Neuronal stem cell (in vitro differentiated cells): ENCODE data around the gene IP6K2.
A peak's percentile ranks its signal among the peaks of the same experiment; 100 is the strongest.

Experiments used
- DNase-seq: peaks from one replicate; pipeline ENCODE4 v3.0.0-alpha.2; 2013; ENCODE audit warnings: low spot score
- H2AFZ ChIP-seq: one replicate; pipeline ENCODE4 v1.6.1; 2013; ENCODE audit warnings: mild to moderate bottlenecking, low read length, inconsistent platforms
- H2AK5ac ChIP-seq: 2 replicates; pipeline ENCODE4 v1.6.1; 2013; ENCODE audit warnings: low read depth, mild to moderate bottlenecking, inconsistent platforms, low read length, moderate library complexity, mixed read lengths
- H2BK120ac ChIP-seq: 2 replicates; pipeline ENCODE4 v1.6.1; 2013; ENCODE audit warnings: low read depth, mild to moderate bottlenecking, inconsistent platforms, low read length, moderate library complexity, mixed read lengths
- H2BK12ac ChIP-seq: one replicate; pipeline ENCODE4 v1.6.1; 2013; ENCODE audit warnings: low read length, inconsistent platforms
- H2BK15ac ChIP-seq: 2 replicates; pipeline ENCODE4 v1.6.1; 2013; ENCODE audit warnings: mild to moderate bottlenecking, low read length, inconsistent platforms, mixed read lengths
- H2BK5ac ChIP-seq: one replicate; pipeline ENCODE4 v1.6.1; 2013; ENCODE audit warnings: inconsistent platforms, mild to moderate bottlenecking, low read length, moderate library complexity
- H3K14ac ChIP-seq: one replicate; pipeline ENCODE4 v1.6.1; 2013; ENCODE audit warnings: low read length, inconsistent platforms
- H3K18ac ChIP-seq: 2 replicates; pipeline ENCODE4 v1.6.1; 2013; ENCODE audit warnings: low read length, inconsistent platforms
- H3K23ac ChIP-seq: 2 replicates; pipeline ENCODE4 v1.6.1; 2013; ENCODE audit warnings: low read depth, mild to moderate bottlenecking, mixed read lengths, low read length, inconsistent platforms; ENCODE audit not compliant: poor library complexity
- H3K27ac ChIP-seq: replicated peaks from 3 replicates; pipeline ENCODE4 v1.5.1; 2013; ENCODE audit warnings: low read length, inconsistent platforms
- H3K27me3 ChIP-seq, 3 experiments: 2 replicates each; pipeline ENCODE4 v1.6.1; 2013; ENCODE audit warnings: low read length in 3 of 3, mild to moderate bottlenecking in 2 of 3, inconsistent platforms in 1 of 3, low read depth in 1 of 3, mixed read lengths in 1 of 3, moderate library complexity in 1 of 3; ENCODE audit not compliant: control insufficient read depth in 3 of 3, insufficient read depth in 3 of 3
- H3K36me3 ChIP-seq, 2 donors: replicated peaks in 1 of 2; 2 replicates each; pipeline ENCODE4 v1.6.1; 2013; ENCODE audit warnings: low read length in 2 of 2; ENCODE audit not compliant: control insufficient read depth in 2 of 2, insufficient read depth in 2 of 2
- H3K4ac ChIP-seq: 2 replicates; pipeline ENCODE4 v1.6.1; 2013; ENCODE audit warnings: inconsistent platforms, mild to moderate bottlenecking, low read length, moderate library complexity
- H3K4me1 ChIP-seq, 2 donors: 1 replicate in 1 of 2; 2 replicates in 1 of 2; pipeline ENCODE4 v1.6.1; 2013; ENCODE audit warnings: low read length in 2 of 2, low read depth in 1 of 2; ENCODE audit not compliant: control insufficient read depth in 2 of 2, insufficient read depth in 1 of 2
- H3K4me2 ChIP-seq: one replicate; pipeline ENCODE4 v1.6.1; 2013; ENCODE audit warnings: mild to moderate bottlenecking, low read length, inconsistent platforms; ENCODE audit not compliant: insufficient read depth, poor library complexity, severe bottlenecking
- H3K4me3 ChIP-seq, 2 donors: 2 replicates each; pipeline ENCODE4 v1.5.1; 2013; ENCODE audit warnings: low read length in 2 of 2, mild to moderate bottlenecking in 2 of 2, inconsistent platforms in 1 of 2, moderate library complexity in 1 of 2
- H3K79me1 ChIP-seq: one replicate; pipeline ENCODE4 v1.6.1; 2013; ENCODE audit warnings: low read depth, mild to moderate bottlenecking, inconsistent platforms, low read length, moderate library complexity
- H3K9ac ChIP-seq: one replicate; pipeline ENCODE4 v1.6.1; 2013; ENCODE audit warnings: mild to moderate bottlenecking, low read depth, low read length, inconsistent platforms; ENCODE audit not compliant: poor library complexity
- H3K9me3 ChIP-seq, 2 donors: replicated peaks in 1 of 2; 2 replicates each; pipeline versions ENCODE3 to v1.6.1; 2013; ENCODE audit warnings: low read length in 2 of 2, mild to moderate bottlenecking in 2 of 2, inconsistent platforms in 1 of 2, low read depth in 1 of 2, mixed read lengths in 1 of 2, moderate library complexity in 1 of 2; ENCODE audit not compliant: control insufficient read depth in 2 of 2, insufficient read depth in 1 of 2
- H4K8ac ChIP-seq: one replicate; pipeline ENCODE4 v1.6.1; 2013; ENCODE audit warnings: low read depth, mild to moderate bottlenecking, inconsistent platforms, low read length, moderate library complexity
- H4K91ac ChIP-seq: one replicate; pipeline ENCODE4 v1.6.1; 2013; ENCODE audit warnings: low read length, low read depth, mild to moderate bottlenecking, inconsistent platforms; ENCODE audit not compliant: poor library complexity
- WGBS, 2 donors: extraction: QIAGEN DNeasy Blood & Tissue Kit; methylation state at CpG; one replicate each; pipeline ENCODE4 v1.1.7; 2013; ENCODE audit warnings: missing lambda C conversion rate in 2 of 2, mixed read lengths in 1 of 2; ENCODE audit not compliant: insufficient read length in 2 of 2, insufficient replicate concordance in 1 of 2; ENCODE audit errors: extremely low coverage in 2 of 2; 5-methylcytosine and 5-hydroxymethylcytosine counted together

IP6K2 gene

DNA sequence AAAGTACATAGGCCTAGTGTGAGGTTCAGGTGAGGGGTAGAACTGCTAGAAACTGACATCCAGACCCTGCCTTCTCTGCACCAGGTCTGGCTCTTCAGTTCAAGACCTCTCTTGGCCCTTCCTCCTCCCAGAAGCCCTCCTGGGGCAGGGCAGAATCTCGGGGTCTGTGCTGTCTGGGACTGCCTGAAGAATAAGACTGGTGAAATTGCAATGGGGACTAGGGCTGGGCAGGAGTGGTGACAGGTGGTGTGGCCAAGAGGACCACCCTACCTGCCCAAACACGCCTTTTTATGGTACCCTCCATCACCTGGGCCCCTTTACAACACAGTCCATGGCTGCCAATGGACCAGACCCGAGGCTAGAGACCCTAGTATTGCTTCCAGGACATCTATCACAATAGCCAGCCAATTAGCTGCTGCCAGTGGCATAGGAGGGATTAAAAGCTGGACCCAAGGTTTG, 29.8 kb downstream of the IP6K2 start:
- H3K9ac ChIP-seq, result peak overlapping the region; percentile 9
- no peak overlapping the region for H2BK15ac ChIP-seq
- H3K27me3 ChIP-seq, result no peaks in the 10 kb centered on the region
- no peak overlapping the region for H2AFZ ChIP-seq
- peak overlapping the region; percentile 6 for H3K27ac ChIP-seq
- H4K91ac ChIP-seq, result no peak overlapping the region
- H3K18ac ChIP-seq, result no peak overlapping the region
- H4K8ac ChIP-seq, result no peak overlapping the region
- DNase-seq, result no peak
- H3K4me3 ChIP-seq, result no peak overlapping the region
- no peak overlapping the region for H2AK5ac ChIP-seq
- H3K4me1 ChIP-seq, result peaks cover 4 to 9% of the 10 kb centered on the region in 2 donors
- H2BK5ac ChIP-seq, result no peak overlapping the region
- H3K9me3 ChIP-seq, result no peaks in the 10 kb centered on the region
- no peak overlapping the region for H2BK12ac ChIP-seq
- H3K14ac ChIP-seq, result no peak overlapping the region
- H3K4me2 ChIP-seq, result no peak overlapping the region
- H2BK120ac ChIP-seq, result no peak overlapping the region
- H3K23ac ChIP-seq, result no peak overlapping the region
- no CpG with 5 or more reads among the region's 3 CpGs for WGBS, 2 donors
- peaks cover 37 to 68% of the 10 kb centered on the region in 2 donors for H3K36me3 ChIP-seq
- H3K4ac ChIP-seq, result no peak overlapping the region
- no peaks in the 10 kb centered on the region for H3K79me1 ChIP-seq

DNA sequence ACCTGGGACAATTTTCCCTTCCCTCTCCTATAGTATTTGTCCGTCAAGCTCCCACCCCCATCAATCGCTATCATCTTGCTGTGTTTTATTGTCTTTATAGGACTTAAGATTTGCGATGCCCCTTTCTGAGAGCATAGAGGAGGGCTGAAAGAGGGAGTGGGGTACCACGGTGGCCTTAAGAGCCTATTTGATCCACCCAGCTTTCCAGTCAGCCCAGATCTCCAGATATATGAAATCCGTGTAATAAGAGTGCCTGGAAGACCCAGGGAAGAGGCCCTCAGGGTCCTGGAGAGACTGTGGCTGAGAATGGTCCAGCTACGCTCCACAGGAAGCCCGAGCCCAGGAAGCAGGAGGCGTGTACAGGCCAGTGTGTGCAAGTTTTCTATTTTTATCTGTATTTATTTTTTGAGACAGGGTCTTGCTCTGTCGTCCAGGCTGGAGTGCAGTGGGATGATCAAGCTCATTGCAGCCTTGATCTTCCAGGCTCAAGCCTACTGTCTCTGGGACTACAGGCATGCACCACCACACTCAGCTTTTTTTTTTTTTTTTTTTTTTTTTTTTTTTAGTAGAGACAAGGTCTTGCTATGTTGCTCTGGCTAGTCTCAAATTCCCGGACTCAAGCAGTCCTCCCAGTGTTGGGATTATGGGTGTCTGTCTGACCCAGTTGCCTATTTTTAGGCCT, 30.3 kb downstream of the IP6K2 start:
- no peak overlapping the region for H3K4me3 ChIP-seq
- no peak overlapping the region for H2AK5ac ChIP-seq
- no peak overlapping the region for H2BK5ac ChIP-seq
- no peak overlapping the region for H2BK15ac ChIP-seq
- no peak overlapping the region for H2BK12ac ChIP-seq
- H2AFZ ChIP-seq, result no peak overlapping the region
- H3K4me1 ChIP-seq, result peaks cover 4 to 9% of the 10 kb centered on the region in 2 donors
- no peak overlapping the region for H3K9ac ChIP-seq
- DNase-seq, result no peak
- H4K8ac ChIP-seq, result no peak overlapping the region
- H3K4ac ChIP-seq, result no peak overlapping the region
- no peaks in the 10 kb centered on the region for H3K9me3 ChIP-seq
- no peak overlapping the region for H3K23ac ChIP-seq
- no peaks in the 10 kb centered on the region for H3K79me1 ChIP-seq
- H3K27me3 ChIP-seq, result no peaks in the 10 kb centered on the region
- H3K18ac ChIP-seq, result no peak overlapping the region
- H3K36me3 ChIP-seq, result peaks cover 41 to 68% of the 10 kb centered on the region in 2 donors
- no peak overlapping the region for H3K14ac ChIP-seq
- H2BK120ac ChIP-seq, result no peak overlapping the region
- no peak overlapping the region for H4K91ac ChIP-seq
- H3K27ac ChIP-seq, result no peak overlapping the region
- WGBS, 2 donors, result no CpG with 5 or more reads among the region's 10 CpGs
- peak overlapping the region; percentile 73 for H3K4me2 ChIP-seq

DNA sequence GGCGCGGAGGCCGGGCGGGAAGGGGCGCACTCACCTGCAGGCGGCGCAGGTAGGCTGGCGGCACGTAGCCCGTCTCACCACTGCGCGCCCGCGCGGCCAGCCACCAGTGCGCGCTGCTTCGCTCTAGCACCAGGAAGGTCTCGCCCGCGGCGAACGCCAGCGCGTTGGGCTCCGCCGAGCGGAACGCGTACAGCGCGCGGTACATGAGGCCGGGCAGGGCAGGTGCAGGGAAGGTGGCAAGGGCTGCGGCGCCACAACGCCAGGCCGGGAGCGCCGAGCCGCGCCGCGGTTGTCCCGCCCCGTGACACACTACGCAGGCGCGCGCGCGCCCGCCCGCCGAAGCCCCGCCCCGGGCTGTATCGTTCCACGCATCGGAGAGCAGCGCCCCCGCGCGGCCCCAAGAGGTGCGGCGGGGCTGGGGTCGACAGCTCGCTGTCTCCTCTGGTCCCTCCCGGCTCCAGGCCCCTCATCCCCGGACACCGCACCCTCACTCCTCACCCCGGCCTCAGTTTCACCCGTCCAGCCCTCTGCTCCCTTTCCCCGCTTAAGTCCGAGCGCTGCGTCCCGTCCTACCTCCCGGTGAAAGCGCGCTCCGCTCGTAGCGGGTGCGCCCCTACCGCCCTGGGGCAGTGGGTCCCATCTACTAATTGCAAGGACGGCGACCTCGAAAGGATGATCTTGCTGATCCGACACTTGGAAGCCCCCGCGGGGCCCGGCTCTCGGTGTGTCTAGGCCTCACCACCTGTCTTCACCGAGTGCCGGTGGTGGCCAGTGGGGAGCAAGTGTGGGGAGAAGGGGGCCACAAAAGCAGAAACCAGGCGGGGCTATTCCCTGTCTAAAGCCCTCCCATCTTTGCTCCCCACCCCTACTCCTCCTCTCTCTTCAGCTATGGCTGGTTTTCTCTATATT, 31.2 kb downstream of the IP6K2 start, which contains the start of gene NCKIPSD:
Gene NCKIPSD (minus strand): TSS at position 313 of the 909 bp plus-strand sequence. CDS start 108 bp downstream, at position 205.
- H3K27me3 ChIP-seq, result no peaks in the 10 kb centered on the region
- H3K4me2 ChIP-seq, result peak within 1 kb of the TSS; percentile 80
- DNase-seq, result peak; percentile 92
- peak within 1 kb of the TSS; percentile 81 for H3K27ac ChIP-seq
- peak within 1 kb of the TSS; percentile 100 for H3K4me3 ChIP-seq
- H3K14ac ChIP-seq, result no peak within 1 kb of the TSS
- no peak within 1 kb of the TSS for H4K91ac ChIP-seq
- peak within 1 kb of the TSS; percentile 100 for H3K9ac ChIP-seq
- peak within 1 kb of the TSS; percentile 92 for H2BK12ac ChIP-seq
- H3K23ac ChIP-seq, result peak within 1 kb of the TSS; percentile 96
- H2BK120ac ChIP-seq, result no peak within 1 kb of the TSS
- peak within 1 kb of the TSS; percentile 4 for H2BK15ac ChIP-seq
- H2BK5ac ChIP-seq, result peak within 1 kb of the TSS; percentile 66
- peaks cover 45 to 68% of the 10 kb centered on the region in 2 donors for H3K36me3 ChIP-seq
- peak within 1 kb of the TSS; percentile 100 for H2AFZ ChIP-seq
- H4K8ac ChIP-seq, result no peak within 1 kb of the TSS
- H2AK5ac ChIP-seq, result peak within 1 kb of the TSS; percentile 85
- no peaks in the 10 kb centered on the region for H3K9me3 ChIP-seq
- peak within 1 kb of the TSS; percentile 100 for H3K18ac ChIP-seq
- WGBS, 2 donors, result no CpG with 5 or more reads among the region's 97 CpGs
- H3K79me1 ChIP-seq, result no peaks in the 10 kb centered on the region
- H3K4me1 ChIP-seq, result peaks cover 4 to 9% of the 10 kb centered on the region in 2 donors
- H3K4ac ChIP-seq, result no peak within 1 kb of the TSS

DNA sequence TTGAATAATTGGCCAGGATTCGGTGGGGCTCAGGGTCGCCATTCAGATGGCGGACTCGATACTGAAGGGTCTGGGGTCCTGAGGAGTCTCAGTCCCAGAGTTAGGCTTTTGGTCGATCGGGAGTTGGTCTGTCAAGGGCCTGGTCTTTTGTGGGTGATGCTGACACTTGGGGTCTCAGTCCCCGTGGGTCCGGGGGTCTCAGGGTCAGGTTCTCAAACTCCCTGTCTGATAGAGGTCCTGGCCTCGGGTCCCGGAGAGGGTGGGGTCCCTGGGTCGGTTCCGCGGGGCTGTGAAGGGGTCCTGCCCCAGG, 31.8 kb downstream of the IP6K2 start:
- Histone ChIP-seq H3K27ac (no peak overlapping the region), H2BK120ac (no peak overlapping the region), H3K4me1 (peaks cover 4 to 9% of the 10 kb centered on the region in 2 donors), H3K79me1 (no peaks in the 10 kb centered on the region), H3K4me3 (peak overlapping the region; percentile 100), H2AFZ (peak overlapping the region; percentile 100), H3K36me3 (peaks cover 49 to 68% of the 10 kb centered on the region in 2 donors), H2BK12ac (no peak overlapping the region), H3K4ac (no peak overlapping the region), H2AK5ac (peak overlapping the region; percentile 85), H4K8ac (no peak overlapping the region), H4K91ac (no peak overlapping the region), H2BK5ac (peak overlapping the region; percentile 66), H3K4me2 (peak overlapping the region; percentile 80), H3K14ac (no peak overlapping the region), H3K18ac (peak overlapping the region; percentile 100), H3K9me3 (no peaks in the 10 kb centered on the region), H3K9ac (peak overlapping the region; percentile 100), H3K27me3 (no peaks in the 10 kb centered on the region), H3K23ac (peak overlapping the region; percentile 96), H2BK15ac (no peak overlapping the region)
- no peak for DNase-seq
- WGBS, 2 donors, result no CpG with 5 or more reads among the region's 13 CpGs
